Measurements from ENCODE around the gene LMAN2. TPM values are rescaled to one million over a fixed set of nuclear protein-coding genes. Genes with fewer than 3 reads are reported as not detected.

The LMAN2 gene
- total and polyA plus RNA-seq, 2 experiments from 2014 or later = 153 to 227 TPM

DNA sequence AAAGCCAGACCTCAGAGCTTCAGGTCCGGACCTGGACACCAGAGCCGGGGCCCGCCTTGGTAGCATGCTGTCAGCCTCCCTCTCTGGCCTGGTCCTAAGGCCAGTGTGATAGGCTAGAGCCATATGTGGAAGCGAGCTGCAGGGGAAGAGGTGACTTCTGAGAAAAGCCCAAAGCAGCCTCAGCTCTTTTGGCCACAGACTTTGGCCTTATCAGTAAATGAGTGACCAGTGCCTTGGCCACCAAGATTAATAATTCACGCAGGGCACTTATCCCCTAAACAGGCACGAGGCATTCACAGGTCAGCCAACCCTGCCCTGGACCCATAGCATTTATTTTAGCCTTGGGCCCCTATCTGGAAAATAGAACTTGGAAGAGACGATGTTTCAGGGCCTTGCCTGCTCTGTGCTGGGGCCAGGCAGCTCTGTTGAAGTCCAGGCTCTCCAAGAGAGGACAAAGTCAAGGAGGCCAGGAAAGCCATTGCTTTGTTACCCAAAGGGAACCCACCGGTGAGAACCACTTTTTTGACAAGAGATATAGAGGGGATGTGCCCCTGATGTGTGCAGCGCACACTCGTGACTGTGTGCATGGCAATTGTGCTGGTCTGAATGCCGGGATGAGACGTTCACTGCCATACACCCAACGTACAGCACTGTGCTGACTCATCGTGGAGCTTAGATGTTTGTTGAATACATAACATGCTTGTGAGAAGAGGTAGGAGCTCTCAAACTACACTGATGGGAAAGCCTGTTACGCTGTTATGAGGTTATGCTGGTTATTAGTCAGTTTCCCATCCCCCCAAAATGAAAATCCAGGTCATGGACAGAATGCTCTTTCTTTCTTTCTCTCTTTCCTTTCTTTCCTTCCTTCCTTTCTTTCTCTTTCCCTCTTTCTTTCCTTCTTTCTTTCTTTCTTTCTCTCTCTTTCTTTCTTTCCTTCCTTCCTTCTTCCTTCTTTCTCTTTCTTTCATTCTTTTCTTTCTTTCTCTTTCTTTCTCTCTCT lies 27.7 kb upstream of the LMAN2 start:
- Histone ChIP-seq H4K20me1 (replicated peaks; ENCODE audit: insufficient read depth) (no peaks in the 10 kb centered on the region), H2AFZ (no peak overlapping the region), H3K27me3 (ENCODE audit: insufficient read depth) (no peaks in the 10 kb centered on the region), H3K4me2 (no peak overlapping the region), H3K4me1 (ENCODE audit: insufficient read depth) (0 out of 2 replicates have a peak, but pooled peaks cover 2% of the 10 kb centered on the region), H3K9me2 (ENCODE audit: insufficient read depth) (no peaks in the 10 kb centered on the region), H3F3A (replicated peaks; ENCODE audit: low read depth) (no peaks in the 10 kb centered on the region), H3K27ac (ENCODE audit: low read depth) (no peak overlapping the region), H3K4me3 (no peak overlapping the region), H3K79me2 (replicated peaks; ENCODE audit: insufficient read depth) (no peaks in the 10 kb centered on the region), H3K36me3 (ENCODE audit: insufficient read depth) (no peaks in the 10 kb centered on the region)
- H3K4me1 Mint-ChIP-seq = peaks cover 13% of the 10 kb centered on the region
- H3K36me3 Mint-ChIP-seq (ENCODE audit: low read depth) = no peaks in the 10 kb centered on the region
- TF ChIP-seq JUNB (IDR thresholded peaks at IDR 0.05; ENCODE audit: unreplicated experiment) (no peak), NANOG (IDR thresholded peaks at IDR 0.05; ENCODE audit: borderline replicate concordance) (no peak), CREB1 (CRISPR knock-in tag; IDR thresholded peaks at IDR 0.05; ENCODE audit: low read depth) (no peak), EZH2phosphoT487 (IDR thresholded peaks at IDR 0.05; ENCODE audit: unreplicated experiment) (no peak), EZH2 (IDR thresholded peaks at IDR 0.05; ENCODE audit: low read depth, unreplicated experiment) (no peak), ZNF114 (CRISPR knock-in tag; IDR thresholded peaks at IDR 0.05) (no peak), POLR2AphosphoS5 (IDR thresholded peaks at IDR 0.05; ENCODE audit: low read depth) (no peak)
- TF ChIP-seq, protein P1, sequence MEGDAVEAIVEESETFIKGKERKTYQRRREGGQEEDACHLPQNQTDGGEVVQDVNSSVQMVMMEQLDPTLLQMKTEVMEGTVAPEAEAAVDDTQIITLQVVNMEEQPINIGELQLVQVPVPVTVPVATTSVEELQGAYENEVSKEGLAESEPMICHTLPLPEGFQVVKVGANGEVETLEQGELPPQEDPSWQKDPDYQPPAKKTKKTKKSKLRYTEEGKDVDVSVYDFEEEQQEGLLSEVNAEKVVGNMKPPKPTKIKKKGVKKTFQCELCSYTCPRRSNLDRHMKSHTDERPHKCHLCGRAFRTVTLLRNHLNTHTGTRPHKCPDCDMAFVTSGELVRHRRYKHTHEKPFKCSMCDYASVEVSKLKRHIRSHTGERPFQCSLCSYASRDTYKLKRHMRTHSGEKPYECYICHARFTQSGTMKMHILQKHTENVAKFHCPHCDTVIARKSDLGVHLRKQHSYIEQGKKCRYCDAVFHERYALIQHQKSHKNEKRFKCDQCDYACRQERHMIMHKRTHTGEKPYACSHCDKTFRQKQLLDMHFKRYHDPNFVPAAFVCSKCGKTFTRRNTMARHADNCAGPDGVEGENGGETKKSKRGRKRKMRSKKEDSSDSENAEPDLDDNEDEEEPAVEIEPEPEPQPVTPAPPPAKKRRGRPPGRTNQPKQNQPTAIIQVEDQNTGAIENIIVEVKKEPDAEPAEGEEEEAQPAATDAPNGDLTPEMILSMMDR (conservative IDR thresholded peaks at IDR 0.05; ENCODE audit: low read depth in 2 of 2) = no peak
- TF ChIP-seq, protein P2, sequence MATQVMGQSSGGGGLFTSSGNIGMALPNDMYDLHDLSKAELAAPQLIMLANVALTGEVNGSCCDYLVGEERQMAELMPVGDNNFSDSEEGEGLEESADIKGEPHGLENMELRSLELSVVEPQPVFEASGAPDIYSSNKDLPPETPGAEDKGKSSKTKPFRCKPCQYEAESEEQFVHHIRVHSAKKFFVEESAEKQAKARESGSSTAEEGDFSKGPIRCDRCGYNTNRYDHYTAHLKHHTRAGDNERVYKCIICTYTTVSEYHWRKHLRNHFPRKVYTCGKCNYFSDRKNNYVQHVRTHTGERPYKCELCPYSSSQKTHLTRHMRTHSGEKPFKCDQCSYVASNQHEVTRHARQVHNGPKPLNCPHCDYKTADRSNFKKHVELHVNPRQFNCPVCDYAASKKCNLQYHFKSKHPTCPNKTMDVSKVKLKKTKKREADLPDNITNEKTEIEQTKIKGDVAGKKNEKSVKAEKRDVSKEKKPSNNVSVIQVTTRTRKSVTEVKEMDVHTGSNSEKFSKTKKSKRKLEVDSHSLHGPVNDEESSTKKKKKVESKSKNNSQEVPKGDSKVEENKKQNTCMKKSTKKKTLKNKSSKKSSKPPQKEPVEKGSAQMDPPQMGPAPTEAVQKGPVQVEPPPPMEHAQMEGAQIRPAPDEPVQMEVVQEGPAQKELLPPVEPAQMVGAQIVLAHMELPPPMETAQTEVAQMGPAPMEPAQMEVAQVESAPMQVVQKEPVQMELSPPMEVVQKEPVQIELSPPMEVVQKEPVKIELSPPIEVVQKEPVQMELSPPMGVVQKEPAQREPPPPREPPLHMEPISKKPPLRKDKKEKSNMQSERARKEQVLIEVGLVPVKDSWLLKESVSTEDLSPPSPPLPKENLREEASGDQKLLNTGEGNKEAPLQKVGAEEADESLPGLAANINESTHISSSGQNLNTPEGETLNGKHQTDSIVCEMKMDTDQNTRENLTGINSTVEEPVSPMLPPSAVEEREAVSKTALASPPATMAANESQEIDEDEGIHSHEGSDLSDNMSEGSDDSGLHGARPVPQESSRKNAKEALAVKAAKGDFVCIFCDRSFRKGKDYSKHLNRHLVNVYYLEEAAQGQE (IDR thresholded peaks at IDR 0.05; ENCODE audit: unreplicated experiment) = no peak
- TF ChIP-seq, protein P3, sequence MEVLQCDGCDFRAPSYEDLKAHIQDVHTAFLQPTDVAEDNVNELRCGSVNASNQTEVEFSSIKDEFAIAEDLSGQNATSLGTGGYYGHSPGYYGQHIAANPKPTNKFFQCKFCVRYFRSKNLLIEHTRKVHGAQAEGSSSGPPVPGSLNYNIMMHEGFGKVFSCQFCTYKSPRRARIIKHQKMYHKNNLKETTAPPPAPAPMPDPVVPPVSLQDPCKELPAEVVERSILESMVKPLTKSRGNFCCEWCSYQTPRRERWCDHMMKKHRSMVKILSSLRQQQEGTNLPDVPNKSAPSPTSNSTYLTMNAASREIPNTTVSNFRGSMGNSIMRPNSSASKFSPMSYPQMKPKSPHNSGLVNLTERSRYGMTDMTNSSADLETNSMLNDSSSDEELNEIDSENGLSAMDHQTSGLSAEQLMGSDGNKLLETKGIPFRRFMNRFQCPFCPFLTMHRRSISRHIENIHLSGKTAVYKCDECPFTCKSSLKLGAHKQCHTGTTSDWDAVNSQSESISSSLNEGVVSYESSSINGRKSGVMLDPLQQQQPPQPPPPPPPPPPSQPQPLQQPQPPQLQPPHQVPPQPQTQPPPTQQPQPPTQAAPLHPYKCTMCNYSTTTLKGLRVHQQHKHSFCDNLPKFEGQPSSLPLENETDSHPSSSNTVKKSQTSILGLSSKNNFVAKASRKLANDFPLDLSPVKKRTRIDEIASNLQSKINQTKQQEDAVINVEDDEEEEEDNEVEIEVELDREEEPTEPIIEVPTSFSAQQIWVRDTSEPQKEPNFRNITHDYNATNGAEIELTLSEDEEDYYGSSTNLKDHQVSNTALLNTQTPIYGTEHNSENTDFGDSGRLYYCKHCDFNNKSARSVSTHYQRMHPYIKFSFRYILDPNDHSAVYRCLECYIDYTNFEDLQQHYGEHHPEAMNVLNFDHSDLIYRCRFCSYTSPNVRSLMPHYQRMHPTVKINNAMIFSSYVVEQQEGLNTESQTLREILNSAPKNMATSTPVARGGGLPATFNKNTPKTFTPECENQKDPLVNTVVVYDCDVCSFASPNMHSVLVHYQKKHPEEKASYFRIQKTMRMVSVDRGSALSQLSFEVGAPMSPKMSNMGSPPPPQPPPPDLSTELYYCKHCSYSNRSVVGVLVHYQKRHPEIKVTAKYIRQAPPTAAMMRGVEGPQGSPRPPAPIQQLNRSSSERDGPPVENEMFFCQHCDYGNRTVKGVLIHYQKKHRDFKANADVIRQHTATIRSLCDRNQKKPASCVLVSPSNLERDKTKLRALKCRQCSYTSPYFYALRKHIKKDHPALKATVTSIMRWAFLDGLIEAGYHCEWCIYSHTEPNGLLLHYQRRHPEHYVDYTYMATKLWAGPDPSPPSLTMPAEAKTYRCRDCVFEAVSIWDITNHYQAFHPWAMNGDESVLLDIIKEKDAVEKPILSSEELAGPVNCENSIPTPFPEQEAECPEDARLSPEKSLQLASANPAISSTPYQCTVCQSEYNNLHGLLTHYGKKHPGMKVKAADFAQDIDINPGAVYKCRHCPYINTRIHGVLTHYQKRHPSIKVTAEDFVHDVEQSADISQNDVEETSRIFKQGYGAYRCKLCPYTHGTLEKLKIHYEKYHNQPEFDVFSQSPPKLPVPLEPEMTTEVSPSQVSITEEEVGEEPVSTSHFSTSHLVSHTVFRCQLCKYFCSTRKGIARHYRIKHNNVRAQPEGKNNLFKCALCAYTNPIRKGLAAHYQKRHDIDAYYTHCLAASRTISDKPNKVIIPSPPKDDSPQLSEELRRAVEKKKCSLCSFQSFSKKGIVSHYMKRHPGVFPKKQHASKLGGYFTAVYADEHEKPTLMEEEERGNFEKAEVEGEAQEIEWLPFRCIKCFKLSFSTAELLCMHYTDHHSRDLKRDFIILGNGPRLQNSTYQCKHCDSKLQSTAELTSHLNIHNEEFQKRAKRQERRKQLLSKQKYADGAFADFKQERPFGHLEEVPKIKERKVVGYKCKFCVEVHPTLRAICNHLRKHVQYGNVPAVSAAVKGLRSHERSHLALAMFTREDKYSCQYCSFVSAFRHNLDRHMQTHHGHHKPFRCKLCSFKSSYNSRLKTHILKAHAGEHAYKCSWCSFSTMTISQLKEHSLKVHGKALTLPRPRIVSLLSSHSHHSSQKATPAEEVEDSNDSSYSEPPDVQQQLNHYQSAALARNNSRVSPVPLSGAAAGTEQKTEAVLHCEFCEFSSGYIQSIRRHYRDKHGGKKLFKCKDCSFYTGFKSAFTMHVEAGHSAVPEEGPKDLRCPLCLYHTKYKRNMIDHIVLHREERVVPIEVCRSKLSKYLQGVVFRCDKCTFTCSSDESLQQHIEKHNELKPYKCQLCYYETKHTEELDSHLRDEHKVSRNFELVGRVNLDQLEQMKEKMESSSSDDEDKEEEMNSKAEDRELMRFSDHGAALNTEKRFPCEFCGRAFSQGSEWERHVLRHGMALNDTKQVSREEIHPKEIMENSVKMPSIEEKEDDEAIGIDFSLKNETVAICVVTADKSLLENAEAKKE (CRISPR knock-in tag; IDR thresholded peaks at IDR 0.05) = no peak
- TF ChIP-seq, protein P4, sequence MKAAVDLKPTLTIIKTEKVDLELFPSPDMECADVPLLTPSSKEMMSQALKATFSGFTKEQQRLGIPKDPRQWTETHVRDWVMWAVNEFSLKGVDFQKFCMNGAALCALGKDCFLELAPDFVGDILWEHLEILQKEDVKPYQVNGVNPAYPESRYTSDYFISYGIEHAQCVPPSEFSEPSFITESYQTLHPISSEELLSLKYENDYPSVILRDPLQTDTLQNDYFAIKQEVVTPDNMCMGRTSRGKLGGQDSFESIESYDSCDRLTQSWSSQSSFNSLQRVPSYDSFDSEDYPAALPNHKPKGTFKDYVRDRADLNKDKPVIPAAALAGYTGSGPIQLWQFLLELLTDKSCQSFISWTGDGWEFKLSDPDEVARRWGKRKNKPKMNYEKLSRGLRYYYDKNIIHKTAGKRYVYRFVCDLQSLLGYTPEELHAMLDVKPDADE (IDR thresholded peaks at IDR 0.05) = no peak
- H3K4me3 Mint-ChIP-seq = no peak overlapping the region
- ATAC-seq (no peak), DNase-seq (ENCODE audit: low spot score) (no peak)
- H3K9me3 Mint-ChIP-seq = no peaks in the 10 kb centered on the region
- 0 out of 2 replicates have a peak overlapping the region, but pooled peaks have one; percentile 14 for H3K27ac Mint-ChIP-seq
- H3K27me3 Mint-ChIP-seq (ENCODE audit: insufficient read depth, low read depth, poor library complexity) = peaks cover 24% of the 10 kb centered on the region

Measured in GM23338 (cell line).